CMK (cell line): ENCODE results near the gene GMFB.
A peak's percentile ranks its signal among the peaks of the same experiment; 100 is the strongest.
"Not testable (repeated sequence)": the region's sequence is repeated elsewhere in the genome, so short reads cannot be mapped to it uniquely, and the experiment has no call there.

Experiments used
- DNase-seq: peaks from one replicate; pipeline ENCODE4 v3.0.0-alpha.2; 2010; ENCODE audit warnings: low read depth

The GMFB gene

DNA sequence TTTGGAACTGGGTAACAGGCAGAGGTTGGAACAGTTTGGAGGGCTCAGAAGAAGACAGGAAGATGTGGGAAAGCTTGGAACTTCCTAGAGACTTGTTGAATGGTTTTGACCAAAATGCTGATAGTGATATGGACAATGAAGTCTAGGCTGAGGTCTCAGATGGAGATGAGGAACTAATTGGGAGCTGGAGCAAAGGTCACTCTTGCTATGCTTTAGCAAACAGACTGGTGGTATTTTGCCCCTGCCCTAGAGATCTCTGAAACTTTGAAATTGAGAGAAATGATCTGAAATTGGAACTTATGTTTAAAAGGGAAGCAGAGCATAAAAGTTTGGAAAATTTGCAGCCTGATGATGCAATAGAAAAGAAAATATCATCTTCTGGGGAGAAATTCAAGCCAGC is 30.2 kb downstream of the GMFB start:
- not testable (repeated sequence) for DNase-seq

DNA sequence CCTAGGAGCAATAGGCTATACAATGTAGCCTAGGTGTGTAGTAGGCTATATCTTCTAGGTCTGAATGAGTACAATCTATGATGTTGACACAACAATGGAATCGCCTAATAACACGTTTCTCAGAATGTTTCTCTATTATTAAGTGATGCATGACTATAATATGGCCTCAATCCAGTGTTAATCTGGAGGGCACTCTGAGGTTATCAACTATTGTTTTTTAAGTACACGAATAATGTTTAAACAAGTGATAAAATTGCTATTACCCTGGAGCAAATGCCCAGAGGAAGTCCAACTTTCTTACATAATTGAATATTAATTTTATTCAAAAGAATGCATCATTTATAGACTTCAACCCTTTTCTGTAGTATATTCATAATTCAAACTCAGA is 31.2 kb downstream of the GMFB start:
- no peak for DNase-seq

DNA sequence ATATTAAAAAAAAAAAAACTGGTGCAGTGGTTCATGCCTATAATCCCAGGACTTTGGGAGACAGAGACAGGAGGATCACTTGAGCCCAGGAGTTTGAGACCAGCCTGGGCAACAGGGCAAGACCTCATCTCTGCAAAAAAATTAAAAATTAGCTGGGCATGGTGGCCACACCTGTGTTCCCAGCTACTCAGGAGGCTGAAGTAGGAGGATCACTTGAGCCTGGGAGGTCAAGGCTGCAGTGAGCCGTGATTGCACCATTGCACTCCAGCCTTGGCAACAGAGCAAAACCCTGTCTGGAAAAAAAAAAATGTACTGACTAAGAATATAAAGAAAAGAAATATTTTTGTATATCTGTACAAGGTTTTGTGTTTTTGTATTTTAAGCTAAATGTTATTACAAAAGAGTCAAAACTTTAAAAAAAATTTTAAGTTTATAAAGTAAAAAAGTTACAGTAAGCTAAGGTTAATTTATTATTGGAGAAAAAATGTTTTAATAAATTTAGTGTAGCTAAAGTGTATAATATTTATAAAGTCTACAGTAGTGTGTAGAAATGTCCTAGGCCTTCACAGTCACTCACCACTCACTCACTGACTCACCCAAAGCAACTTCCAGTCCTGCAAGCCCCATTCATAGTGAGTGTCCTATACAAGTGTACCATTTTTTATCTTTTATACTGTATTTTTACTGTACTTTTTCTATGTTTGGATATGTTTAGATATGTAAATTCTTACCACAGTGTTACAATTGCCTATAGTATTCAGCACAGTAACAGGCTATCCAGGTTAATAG is 31.8 kb downstream of the GMFB start:
- not testable (repeated sequence) for DNase-seq

DNA sequence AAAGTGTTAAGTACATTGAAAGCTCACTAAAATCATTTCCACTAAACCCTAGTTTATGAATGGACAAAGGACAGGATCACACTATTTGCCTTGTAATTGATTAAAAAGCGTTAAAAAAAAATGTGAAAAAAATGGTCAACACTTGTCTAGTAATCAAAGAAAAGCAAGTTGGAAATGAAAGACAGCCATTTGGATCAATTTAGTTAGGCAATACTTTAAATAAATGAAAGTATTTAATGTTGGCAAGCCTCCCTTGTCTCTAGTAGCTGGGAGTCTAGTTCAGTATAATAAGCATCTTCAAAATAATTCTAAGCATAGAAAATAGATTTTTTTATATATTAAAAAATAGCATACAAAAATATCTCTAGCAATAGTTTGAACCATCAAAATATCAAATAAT is 33.4 kb downstream of the GMFB start:
- no peak for DNase-seq

DNA sequence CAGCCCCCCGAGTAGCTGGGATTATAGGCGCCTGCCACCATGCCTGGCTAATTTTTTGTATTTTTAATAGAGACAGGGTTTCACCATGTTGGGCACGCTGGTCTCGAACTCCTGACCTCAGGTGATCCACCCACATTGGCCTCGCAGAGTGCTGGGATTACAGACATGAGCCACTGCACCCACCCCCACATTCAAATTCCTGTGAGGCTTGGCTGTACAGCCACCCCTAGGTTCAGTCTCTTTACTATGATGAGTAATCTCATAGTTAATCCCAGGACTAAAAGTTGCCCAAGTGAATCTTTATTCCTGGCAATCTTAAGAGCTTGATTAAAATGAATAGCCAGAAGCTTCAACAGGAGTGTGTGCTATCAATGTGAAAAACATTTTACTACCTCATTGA is 34.8 kb downstream of the GMFB start:
- not testable (repeated sequence) for DNase-seq

DNA sequence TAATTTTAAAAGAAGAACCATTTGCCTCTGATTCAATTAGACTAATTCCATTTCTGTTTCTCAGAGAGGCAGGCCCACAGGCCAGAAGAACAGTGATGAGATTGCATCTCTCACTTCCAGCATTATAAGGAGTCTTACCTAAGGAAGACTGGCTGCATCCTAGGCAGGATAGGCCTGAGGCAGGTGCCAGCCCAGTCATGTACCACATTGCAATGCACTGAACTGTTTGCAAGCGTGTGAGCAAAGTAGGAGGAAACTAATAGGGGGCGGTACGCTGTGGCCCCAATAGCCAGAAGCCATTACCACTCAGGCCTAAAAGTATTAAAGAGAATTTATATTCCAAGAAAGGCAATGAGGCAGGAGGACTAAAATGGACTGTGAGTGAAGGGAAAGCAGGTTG is 35.5 kb downstream of the GMFB start:
- no peak for DNase-seq

DNA sequence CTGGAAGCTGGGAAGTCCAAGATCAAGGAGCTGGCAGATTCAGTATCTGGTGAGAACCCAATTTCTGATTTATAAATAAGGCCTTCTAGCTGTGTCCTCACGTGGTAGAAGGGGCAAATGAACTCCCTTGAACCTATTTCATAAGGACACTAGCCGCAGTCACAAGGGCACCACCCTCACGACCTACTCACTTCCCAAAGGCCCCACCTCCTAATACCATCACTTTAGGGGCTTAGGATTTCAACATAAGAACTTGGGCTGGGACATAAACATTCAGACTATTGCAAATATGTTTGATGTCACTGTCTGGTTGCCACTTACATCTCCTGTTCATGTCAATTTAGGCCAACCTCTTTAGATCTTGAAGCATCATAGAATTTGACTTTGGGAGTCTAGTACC is 36.8 kb downstream of the GMFB start:
- DNase-seq: no peak

DNA sequence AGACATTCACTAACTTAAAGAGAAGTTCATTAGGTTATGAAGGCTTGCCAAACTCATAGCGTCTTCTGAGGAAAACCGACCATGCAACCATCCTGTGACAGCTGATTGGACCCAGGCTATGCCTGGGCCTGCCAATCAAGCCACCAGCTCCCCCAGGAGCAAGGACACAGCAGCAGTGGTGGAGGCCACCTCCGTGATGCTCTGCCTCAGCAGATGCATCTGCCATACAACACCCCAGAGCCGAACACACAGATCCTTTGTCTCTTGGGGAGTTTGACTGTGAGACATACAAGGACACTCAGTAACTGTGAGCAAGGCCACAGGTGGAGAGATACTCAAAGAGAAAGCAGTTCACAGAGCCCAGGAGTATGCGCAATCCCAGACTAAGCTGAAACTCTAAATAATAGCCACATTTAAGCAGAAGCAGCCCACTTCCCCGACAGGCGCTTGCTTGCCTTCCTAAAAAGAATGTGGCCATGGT is 37.6 kb downstream of the GMFB start:
- no peak for DNase-seq

DNA sequence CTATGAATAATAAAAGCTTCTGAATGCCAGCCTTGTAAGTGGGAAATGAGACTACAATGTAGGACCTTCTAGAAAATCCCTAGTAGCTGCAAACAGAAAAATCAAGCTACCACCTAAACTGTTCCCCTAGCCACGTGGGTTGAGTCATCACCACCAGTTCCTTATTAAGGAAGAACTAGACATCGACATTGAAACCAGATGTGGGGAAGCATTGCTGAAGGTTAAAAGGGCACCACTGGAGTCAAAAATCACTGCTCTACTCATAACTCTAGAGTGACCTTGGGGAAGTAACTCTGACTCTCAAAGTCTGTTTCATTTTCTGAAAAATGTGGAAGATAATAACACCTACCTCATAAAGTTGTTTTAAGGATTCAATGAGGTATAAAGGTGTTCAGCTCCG is 38.2 kb downstream of the GMFB start:
- DNase-seq: no peak

DNA sequence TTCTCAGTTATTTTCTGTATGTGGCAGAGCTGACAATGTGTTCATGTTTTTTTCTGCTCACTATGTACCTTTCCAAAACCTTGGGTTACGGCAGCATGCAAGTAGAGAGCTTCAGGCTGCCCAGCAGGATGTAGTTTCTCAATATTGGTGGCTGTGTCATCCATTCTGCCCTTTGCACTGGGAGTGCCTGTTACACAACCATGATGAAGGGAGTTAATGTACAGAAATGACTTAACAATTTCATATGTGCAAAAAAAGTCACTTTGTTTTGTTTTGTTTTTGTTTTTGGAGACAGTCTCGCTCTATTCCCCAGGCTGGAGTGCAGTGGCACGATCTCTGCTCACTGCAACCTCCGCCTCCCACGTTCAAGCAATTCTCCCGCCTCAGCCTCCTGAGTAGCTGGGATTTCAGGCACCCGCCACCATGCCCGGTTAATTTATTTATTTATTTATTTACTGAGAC is 41.5 kb downstream of the GMFB start:
- DNase-seq: no peak

DNA sequence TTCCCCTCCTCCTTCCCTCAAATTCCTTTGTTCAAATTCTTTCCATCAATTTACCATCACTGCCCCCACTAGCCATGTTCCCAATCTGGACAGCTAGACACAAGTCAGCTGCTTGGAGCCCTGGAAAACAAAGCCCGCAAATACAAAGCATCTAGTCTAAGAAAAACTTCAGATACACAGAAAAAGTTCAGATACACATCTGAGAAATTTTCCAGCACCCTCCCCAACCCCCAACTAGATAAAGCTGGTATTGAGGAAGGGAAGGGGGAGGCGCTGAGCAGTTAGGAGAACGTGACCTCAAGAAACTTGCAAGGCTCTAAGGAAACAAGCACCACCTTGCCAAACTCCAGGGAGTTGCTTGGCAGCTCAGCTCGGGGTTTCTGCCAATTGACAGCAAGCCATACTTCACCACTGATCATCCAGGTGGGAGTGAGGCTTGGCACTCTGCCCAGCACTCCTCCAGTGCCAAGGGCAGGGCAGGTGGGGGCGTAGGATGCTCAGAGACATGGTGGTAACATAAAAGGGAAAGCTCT is 42.6 kb downstream of the GMFB start:
- DNase-seq: no peak

DNA sequence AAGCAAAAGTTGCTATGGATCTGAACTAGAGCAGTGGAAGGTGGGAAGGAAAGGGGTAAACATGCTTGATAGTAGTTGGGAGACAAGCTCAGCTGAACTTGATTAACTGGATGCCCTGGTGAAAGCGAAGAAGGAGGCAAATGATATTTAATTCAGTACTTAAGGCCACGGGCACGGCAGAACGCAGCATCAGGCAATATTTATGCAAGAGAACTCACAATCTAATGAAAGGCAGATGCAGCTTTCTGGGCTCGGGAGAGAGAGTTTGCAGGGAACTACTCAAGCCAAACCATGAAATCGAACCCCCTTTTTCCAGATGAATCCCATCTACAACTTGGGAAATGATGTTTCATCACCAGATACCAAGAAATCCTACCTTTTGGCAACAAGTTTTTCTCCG is 44.1 kb downstream of the GMFB start:
- DNase-seq: no peak

DNA sequence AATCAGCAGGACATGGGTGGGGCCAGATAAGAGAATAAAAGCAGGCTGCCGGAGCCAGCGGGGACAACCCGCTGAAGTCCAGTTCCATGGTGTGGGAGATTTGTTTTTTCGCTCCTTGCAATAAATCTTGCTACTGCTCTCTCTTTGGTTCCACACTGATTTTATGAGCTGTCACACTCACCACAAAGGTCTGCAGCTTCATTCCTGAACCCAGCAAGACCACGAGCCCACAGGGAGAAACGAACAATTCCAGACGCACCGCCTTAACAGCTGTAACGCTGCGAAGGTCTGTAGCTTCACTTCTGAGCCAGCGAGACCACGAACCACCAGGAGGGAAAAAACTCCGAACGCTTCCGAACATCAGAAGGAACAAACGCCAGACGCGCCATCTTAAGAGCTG is 44.8 kb downstream of the GMFB start:
- DNase-seq: no peak

DNA sequence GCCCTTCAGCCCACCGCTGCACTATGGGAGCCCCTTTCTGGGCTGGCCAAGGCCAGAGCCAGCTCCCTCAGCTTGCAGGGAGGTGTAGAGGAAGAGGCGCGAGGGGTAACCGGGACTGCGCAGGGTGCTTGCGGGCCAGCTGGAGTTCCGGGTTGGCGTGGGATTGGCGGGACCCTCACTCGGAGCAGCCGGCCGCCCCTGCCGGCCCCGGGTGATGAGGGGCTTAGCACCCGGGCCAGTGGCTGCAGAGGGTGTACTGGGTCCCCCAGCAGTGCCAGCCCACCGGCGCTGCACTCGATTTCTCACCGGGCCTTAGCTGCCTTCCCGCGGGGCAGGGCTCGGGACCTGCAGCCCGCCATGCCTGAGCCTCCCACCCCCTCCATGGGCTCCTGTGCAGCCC is 45.8 kb downstream of the GMFB start:
- DNase-seq: not testable (repeated sequence)

DNA sequence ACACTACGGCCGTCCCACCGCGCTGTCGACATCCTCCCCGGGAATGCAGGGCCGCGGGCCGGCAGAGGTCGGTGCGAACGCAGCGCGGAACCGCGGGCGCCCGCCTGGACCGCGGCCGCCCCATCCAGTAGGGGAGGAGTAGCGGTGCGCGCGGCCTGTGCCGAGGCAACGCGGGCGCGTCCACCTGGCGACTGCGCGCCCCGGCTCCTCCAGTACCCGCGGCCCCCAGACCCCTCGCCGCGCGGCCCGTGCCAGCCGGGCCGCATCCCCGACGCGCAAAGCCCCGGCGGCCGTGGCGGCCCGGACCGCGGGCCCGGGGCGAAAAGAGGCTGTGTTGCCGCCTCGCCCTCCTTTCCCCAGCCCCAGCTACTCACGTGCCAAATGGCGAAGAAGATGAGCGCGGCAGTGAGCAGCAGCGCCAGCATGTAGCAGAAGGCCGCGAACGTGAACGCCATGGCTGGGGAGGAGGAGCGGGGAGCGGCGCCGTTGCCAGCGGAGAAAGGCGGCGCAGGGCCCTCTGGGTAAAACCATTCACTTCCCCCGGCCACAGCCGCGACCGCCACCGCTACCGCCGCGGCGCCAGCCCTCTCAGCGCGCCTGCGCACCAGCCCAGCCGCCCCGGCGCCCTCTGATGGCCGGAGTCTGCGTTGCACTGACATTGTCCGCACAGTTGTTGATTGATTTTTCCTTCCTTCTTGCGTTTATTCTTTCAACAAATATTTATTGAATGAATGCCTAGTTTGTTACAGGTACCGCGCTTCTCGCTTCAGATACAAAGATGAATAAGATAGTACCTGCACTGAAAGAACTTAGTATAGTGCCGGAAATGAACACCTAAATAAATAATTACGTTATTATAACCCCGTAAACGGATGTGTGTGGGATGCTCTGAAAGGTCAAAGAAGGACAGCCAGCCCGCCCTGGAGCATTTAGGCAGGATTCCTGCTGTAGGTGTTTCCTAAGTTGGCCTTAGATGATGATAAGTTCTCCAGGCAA is 47.6 kb downstream of the GMFB start, which contains the start of gene CNIH1:
Gene CNIH1 (minus strand): TSS at position 502 of the 996 bp plus-strand sequence. CDS start 47 bp downstream, at position 455.
- peak; percentile 58 for DNase-seq

DNA sequence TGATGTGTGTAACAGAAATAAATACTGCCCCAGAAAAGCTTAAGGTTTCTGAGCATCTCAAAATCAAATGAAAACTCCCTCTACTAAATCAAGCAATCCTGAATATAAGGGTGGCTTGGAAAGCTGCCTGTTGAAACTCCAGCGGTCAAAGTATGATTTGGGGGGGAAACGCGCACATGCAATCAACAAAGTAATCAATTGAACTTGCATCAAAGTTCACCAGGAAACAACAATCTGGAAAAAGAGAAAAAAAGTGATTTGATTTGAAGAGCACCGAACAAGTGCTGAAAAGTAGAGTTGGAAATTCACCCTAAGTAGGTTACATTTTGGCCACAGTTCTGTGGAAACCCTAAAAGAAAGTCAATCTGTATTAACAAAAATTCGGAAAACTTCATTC is 48.3 kb downstream of the GMFB start:
- no peak for DNase-seq

DNA sequence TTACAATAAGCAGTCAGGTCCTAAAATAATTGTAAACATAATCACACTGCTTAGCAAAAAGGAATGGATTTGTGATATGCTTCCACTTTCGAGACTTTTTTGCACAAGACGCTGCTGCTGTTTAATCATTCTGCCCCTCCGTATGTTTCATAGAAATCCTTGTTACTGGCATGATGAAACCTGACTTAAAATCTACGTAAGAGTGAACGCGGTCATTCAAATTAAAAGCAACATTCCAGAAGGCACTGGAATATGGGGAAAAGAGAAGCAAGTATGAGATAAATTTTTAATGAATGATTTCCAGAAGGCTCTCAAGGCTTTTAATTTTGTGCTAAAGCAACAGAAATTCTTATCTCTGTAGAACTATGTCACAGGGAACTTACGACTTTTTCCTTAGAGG is 48.7 kb downstream of the GMFB start:
- DNase-seq: no peak

DNA sequence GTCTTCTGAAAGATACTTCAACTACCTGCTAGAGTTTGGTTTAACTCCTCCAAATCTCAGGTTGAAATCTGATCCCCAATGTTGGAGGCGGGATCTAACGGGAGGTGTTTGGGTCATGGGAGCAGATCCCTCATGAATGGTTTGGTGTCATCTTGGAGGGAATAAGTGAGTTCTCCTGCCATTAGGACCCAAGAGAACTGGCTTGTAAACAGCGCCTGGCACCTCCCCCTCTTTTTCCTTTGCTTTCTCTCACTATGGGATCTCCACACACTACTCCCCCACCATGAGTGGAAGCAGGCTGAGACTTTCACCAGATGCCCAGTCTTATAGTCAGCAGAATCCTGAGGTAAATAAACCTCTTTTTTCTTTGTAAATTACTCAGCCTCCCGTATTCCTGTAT is 50.1 kb downstream of the GMFB start:
- DNase-seq: no peak

DNA sequence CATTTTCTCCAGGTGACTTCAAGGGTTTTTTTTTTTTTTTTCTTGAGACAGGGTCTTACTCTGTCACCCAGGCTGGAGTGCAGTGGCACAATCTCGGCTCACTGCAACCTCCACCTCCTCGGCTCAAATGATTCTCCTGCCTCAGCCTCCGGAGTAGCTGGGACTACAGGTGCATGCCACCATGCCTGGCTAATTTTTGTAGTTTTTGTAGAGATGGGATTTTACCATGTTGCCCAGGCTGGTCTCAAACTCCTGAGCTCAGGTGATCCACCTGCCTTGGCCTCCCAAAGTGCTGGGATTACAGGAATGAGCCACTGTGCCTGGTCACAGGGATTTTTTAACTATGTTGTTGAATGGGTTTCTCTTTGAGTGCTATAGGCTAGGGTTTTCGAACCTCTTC is 50.8 kb downstream of the GMFB start:
- not testable (repeated sequence) for DNase-seq

DNA sequence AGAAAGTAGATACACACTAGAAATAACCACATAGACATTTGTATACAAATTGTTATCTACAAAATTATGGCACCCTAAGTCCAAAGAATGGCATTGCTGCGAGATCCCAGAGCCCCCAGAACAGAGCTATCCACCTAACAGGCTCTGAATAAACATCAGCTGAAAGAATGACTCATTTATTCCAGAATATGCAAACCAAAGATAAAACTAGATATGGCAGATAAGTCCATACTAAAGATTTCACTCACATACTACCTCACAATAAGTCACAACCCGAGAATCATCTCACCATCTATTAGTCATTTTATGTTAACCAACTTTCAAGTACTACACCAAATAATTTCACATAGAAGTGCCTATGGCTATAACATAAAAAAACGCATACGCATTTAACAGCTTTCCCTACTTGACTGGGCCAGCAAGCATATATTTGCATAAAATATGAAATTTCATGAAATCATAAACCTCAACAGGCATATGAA is 53.2 kb downstream of the GMFB start:
- no peak for DNase-seq

DNA sequence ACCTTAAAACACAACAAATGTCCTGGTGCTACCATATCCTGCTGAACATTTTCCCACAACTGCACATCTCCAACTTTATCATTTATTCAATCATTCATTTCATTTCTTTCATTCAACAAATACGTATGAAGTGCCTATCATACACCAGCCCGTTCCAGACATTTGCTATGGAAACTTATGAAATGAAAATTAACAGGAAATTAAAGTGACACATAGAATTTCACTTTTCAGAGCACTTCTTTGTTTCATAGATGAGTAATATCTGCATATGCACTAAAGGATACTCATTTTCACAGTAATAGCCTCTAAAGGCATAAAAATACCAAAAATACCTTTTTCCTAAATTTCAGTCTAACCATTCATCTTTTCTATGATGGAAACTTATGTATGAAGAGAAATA is 60.3 kb downstream of the GMFB start:
- DNase-seq: no peak

DNA sequence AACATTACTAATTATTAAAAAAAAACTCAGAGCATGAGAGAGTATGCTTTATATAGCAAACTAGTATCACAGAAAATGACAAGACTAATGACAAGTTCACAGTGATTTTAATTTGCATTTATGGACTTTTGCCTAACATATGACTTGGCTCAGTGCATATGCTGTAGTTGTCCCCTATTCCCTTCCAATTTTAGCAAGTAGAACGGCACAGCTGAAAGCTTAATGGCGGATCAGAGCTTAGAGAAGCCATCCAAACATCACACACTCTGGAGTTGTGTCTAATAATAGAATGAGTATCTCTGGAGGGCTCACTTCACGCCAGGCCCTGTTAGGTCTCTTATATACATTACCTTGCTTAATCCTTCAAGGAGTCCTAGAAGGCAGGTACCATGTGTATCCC is 60.9 kb downstream of the GMFB start:
- no peak for DNase-seq
